HPDE6-E6E7 (cell line): ENCODE results near the gene PTBP3.

ENCODE experiments used
- DNase-seq: peaks from one replicate; pipeline ENCODE4 v3.0.0; 2011; ENCODE audit warnings: missing footprints; ENCODE audit errors: extremely low spot score

PTBP3 gene

DNA sequence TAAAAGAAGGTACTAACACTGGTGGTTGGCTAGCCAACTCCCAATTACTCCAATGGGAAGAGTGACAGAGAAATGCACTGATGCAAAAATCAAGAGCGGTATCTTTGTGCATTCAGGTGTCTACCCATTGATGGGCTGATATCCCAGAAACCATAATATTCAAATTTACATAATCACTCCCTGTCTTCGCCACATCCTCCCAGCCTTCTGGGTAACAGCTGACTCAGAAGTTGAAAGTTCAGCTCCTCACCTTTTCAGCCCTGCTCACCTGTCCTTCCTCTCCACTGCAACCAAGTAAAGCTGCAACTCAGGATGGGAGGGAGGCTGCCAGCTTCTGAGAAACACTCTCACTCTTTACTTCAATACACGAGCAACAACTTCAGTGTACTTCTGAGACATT, 165.2 kb downstream of the PTBP3 start:
- no peak for DNase-seq
